ENCODE measurements around the gene ARL6IP4. TPM values are rescaled to one million over a fixed set of nuclear protein-coding genes. Genes with fewer than 3 reads are reported as not detected.

Gene ARL6IP4
- total RNA-seq, 1 donor: 110 TPM

DNA sequence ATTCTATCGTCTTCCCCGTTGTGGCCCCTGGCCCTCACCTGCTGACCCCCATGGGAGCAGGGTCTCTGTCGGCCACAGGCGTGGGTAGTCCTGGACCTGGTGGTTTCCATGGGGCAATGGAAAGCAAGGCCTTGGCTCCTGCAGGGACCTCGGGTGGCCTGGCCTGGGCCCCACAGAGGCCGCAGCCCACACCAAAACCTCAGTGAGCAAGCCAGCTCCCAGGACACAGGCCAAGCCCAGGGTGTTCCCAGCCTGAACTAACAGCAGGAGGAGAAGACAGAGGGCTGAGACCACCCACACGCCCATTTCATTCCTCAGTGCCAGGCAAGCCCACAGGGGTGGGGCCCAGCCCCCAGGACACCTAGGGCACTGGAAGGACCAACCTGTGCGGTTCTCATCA, 31.1 kb upstream of the ARL6IP4 start:
- no peak for DNase-seq (ENCODE audit: low read depth)
- no peak overlapping the region for H3K4me3 ChIP-seq (ENCODE audit: low read depth, low read length)
- TF ChIP-seq, protein P1, sequence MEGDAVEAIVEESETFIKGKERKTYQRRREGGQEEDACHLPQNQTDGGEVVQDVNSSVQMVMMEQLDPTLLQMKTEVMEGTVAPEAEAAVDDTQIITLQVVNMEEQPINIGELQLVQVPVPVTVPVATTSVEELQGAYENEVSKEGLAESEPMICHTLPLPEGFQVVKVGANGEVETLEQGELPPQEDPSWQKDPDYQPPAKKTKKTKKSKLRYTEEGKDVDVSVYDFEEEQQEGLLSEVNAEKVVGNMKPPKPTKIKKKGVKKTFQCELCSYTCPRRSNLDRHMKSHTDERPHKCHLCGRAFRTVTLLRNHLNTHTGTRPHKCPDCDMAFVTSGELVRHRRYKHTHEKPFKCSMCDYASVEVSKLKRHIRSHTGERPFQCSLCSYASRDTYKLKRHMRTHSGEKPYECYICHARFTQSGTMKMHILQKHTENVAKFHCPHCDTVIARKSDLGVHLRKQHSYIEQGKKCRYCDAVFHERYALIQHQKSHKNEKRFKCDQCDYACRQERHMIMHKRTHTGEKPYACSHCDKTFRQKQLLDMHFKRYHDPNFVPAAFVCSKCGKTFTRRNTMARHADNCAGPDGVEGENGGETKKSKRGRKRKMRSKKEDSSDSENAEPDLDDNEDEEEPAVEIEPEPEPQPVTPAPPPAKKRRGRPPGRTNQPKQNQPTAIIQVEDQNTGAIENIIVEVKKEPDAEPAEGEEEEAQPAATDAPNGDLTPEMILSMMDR (IDR thresholded peaks at IDR 0.05; ENCODE audit: insufficient read depth, low read length): no peak

DNA sequence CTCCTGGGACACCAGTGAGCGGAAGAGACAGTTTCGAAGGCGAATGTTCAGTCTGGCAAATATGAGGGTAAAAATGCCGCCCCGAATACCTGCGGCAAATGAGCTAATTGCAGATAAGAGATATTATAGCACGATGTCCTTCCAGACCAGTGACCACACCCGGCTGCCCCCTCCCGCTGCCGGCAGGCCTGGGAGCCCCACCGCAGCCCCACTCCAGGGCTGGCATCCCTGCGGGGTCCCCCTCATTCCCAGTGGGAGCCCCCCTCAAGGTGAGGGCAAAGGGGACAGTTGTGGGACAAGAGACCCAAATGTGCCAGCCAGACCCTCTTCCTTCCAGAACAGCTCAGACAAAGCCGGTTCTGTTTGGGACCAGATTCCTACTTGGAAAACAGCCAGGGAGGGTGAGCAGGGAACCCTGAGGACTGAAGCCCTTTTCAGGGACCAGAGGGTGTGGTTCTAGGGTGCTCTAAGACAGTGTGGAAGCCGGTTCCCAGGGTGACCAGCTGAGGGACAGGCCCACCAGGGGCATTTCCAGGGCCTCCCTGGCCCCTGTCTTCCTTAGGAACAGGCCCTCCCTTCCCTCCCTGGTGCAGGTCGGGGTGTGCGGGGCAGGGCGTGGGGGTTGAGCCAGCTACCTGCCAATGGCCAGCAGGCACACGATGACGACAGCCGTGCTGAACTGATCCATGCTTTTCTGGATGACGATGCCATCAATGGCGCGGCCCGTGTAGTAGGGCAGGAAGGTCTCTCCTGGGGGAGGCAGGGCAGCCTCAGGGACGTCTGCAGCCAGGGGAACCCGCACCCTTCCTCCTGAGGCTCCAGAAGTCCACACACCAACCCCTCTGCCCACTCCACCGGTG, 30.4 kb upstream of the ARL6IP4 start:
- no peak overlapping the region for H3K4me3 ChIP-seq (ENCODE audit: low read depth, low read length)
- TF ChIP-seq, protein P1 (IDR thresholded peaks at IDR 0.05; ENCODE audit: insufficient read depth, low read length): no peak
- DNase-seq (ENCODE audit: low read depth): no peak

DNA sequence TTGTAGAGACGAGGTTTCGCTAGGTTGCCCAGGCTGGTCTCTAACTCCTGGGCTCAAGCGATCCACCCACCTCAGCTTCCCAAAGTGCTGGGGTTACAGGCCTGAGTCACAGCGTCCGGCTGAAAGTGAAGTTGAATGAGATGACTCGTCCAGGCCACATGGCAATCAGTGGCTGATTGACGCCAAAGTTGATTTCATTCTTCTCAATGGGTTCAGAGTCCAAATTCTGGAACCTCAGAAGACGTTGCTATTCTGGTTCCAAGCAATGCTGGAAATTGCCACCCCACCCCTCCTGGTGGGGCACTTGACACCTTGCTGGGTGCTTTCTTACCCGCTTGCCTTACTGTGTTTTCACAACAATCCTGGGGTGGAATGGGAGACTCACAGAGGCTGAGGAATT, 29.1 kb upstream of the ARL6IP4 start:
- DNase-seq (ENCODE audit: low read depth): no peak
- no peak overlapping the region for H3K4me3 ChIP-seq (ENCODE audit: low read depth, low read length)
- TF ChIP-seq, protein P1 (IDR thresholded peaks at IDR 0.05; ENCODE audit: insufficient read depth, low read length): no peak

DNA sequence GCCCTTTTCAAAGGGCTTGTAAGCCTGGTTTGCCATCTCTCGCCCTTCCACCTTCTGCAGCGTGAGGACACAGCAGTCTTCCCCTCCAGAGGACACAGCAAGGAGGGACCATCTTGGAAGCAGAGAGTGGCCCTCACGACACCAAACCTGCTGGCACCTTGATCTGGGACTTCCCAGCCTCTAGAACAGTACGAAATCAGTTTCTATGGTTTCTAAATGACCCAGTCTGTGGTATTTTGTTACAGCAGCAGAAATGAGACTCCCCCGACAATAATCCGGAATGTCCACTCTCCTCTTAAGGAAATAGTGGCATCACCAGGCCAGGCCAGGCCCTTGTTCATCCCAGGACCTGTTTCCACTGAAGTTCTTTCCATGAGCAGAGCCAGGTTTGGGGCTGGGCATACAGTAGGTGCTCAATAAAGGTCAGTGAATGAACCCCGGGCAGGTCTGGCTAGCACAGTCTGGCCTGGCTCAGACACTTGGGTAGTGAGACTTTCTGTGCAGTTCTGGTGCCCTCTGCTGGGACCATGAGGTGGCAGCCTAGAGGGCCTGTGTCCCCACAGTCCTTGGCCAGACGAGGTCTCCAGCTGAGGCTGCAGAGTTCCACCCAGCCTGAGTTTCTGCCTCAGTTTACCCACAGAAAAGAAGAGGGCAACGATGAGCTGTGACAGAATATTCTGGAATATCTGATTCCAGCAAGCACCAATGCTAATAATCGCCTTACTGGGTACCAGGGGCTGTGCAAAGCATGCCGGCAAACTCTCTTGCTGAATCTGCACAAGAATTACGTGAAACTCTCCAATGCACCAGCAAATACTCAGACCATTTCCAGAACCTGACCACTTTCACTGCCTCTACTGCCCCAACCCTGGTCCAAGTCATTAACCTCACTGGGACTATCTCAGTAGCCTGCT, 28.2 kb upstream of the ARL6IP4 start:
- H3K4me3 ChIP-seq (ENCODE audit: low read depth, low read length): no peak overlapping the region
- TF ChIP-seq, protein P1 (IDR thresholded peaks at IDR 0.05; ENCODE audit: insufficient read depth, low read length): peak; percentile 89
- peak; percentile 75 for DNase-seq (ENCODE audit: low read depth)

DNA sequence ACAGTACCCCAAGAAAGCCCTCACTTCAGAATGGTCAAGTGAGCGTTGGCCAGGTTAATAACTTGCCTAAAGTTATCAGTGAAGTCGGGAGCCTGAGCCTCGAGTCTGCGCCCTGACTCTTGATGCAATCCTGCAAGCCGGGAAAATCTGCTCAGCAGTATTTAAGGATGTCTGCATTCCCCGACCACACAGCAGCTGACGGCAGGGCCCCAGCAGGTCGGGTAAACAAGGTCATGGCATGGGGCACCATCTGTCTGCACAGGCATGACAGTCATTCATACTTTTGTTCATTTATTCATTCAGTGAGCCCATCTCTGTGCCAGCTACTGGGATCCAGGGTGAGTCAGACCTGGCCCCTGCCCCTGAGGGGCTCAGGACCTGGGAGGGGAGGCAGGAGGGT, 25.3 kb upstream of the ARL6IP4 start:
- DNase-seq (ENCODE audit: low read depth): no peak
- TF ChIP-seq, protein P1 (IDR thresholded peaks at IDR 0.05; ENCODE audit: insufficient read depth, low read length): no peak
- H3K4me3 ChIP-seq (ENCODE audit: low read depth, low read length): no peak overlapping the region

DNA sequence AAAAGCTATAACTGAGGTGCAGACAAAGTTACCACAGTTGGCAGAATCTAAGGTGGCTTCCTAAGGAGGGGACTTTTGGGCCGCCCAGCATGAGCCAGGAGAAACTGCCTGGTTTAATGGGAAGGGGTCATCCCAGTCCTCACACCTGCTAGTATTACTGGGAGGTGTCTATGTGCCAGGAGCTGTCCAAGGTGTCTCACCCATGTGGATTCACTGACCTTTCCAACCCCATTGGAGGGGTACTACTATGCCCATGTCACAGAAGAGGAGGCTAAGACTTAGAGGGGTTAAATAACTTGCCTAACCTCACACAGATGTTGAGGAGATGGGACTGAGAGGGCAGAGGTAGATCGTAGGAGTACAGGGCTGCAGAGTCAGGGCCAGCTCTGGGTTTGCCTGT, 24.4 kb upstream of the ARL6IP4 start:
- H3K4me3 ChIP-seq (ENCODE audit: low read depth, low read length): no peak overlapping the region
- TF ChIP-seq, protein P1 (IDR thresholded peaks at IDR 0.05; ENCODE audit: insufficient read depth, low read length): no peak
- DNase-seq (ENCODE audit: low read depth): no peak
